ENCODE results near the gene SLC35A2.

DNA sequence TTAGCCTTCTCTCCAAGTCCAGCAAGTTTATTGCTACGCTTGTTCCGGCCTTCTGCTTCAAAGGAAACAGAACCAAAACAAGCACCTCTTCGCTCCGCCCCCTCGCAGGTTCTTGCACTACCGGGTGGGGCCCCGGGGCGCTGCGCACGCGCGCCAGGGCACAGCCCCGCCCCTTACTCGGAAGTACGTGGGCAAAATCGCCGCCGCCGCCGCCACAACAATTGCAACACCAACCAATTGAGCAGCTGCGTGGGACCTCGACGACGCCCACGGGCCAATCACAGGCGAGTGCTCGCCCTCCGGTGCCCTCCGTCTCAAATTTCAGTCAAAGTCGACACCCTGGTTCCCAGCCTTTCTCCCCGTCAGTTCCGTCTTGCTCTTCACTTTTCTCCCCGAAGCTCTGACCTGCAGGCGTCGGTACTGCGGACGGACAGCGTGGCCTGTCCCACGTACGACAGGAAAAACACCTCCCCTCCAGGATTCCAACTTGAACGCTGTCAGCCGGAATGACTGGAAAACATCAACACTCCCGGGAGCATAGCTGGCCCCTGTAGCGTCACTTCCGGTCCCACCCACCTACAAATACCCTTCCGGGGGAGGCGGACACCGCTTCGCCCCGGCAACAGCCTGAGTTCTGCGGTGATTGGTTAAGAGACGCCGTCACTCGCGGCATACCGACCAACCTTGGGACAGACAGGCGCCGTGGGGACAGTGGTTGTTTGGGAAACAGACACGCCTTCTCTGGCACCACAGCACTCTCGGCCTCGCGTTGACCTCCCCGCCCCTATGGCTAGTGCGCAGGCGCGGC, 46.6 kb upstream of the SLC35A2 start:
- TF ChIP-seq, protein P1, sequence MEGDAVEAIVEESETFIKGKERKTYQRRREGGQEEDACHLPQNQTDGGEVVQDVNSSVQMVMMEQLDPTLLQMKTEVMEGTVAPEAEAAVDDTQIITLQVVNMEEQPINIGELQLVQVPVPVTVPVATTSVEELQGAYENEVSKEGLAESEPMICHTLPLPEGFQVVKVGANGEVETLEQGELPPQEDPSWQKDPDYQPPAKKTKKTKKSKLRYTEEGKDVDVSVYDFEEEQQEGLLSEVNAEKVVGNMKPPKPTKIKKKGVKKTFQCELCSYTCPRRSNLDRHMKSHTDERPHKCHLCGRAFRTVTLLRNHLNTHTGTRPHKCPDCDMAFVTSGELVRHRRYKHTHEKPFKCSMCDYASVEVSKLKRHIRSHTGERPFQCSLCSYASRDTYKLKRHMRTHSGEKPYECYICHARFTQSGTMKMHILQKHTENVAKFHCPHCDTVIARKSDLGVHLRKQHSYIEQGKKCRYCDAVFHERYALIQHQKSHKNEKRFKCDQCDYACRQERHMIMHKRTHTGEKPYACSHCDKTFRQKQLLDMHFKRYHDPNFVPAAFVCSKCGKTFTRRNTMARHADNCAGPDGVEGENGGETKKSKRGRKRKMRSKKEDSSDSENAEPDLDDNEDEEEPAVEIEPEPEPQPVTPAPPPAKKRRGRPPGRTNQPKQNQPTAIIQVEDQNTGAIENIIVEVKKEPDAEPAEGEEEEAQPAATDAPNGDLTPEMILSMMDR (conservative IDR thresholded peaks at IDR 0.05 in 1 of 2, IDR thresholded peaks at IDR 0.05 in 1 of 2; ENCODE audit: extremely low read depth in 1 of 2, insufficient read depth in 1 of 2, low read depth in 1 of 2, low read length in 2 of 2): no peak
- no peak for TF ChIP-seq EZH2 (IDR thresholded peaks at IDR 0.05; ENCODE audit: borderline replicate concordance, low read length)

Data from mammary epithelial cell (primary cell).